Activated T-helper 1 cell treated with Interleukin-2 at 50 U/mL for 16 hours (primary cell): ENCODE results near the gene PTPRM.

ENCODE experiments used
- DNase-seq: peaks from one replicate; pipeline ENCODE4 v3.0.0-alpha.2; 2020; ENCODE audit warnings: low read depth

PTPRM gene

DNA sequence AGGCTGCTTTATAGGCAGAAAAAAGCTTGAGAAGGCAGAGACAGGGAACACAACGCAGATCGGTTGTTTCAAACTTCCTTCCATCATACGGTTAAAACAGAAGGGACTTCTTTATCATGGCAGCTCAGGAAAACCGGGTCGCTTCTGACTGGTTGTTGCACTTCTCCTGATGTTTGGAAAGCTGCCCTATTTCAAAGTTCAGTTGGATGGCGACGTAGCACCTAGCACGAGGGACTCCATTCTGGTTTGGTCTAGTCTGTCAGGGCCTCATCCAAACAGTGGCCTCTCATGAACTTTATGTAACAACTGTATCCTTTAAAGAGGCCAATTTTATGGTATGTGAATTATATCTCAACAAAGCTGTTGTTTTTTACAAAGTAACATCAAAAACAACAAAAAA, 832.0 kb downstream of the PTPRM start:
- DNase-seq = no peak

DNA sequence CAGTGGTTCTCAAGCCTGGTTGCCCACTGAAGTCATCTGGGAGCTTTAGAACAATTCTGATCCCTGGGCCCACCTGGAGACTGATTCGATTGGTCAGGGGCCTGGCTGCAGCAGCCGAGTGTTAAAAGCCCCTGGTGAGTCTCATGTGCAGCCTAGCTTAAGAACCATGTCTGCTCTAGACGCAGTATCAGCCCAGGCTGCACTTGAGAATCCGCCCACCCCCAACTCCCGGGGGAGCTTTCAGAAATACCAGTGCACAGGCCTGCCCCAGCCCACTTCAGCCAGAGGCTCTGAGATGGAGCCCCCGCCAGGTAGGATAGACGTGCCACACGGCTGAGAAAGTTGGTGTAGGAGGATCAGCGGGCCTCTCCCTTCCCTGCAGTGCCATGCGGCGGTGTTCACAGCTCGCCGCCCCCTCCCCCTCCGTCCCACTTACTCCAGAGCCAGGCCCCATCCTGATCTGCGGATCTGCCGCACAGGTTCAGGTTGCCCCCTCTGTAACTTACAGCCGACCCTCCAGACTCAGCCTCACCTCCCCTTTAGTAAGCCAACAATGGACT, 833.2 kb downstream of the PTPRM start:
- DNase-seq = no peak

DNA sequence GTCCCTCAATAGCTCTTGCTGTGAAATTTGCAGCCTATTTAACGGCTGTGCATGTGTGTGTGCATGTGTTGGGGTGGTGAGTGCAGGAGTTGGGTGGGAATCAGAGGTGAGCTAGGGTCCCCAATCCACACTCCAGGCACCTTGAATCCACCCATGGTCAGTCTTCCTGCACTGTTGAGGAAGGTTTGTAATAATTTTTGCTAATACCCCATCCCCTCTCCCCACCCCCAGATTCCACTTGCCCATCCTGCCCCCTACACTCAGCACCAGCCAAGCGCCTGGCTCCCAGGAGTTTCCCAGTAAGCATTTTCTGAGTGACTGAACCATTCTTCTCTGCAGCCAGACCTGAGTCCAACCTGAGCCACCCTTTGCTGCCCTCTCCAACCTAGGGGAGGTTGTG, 833.7 kb downstream of the PTPRM start:
- DNase-seq = no peak

DNA sequence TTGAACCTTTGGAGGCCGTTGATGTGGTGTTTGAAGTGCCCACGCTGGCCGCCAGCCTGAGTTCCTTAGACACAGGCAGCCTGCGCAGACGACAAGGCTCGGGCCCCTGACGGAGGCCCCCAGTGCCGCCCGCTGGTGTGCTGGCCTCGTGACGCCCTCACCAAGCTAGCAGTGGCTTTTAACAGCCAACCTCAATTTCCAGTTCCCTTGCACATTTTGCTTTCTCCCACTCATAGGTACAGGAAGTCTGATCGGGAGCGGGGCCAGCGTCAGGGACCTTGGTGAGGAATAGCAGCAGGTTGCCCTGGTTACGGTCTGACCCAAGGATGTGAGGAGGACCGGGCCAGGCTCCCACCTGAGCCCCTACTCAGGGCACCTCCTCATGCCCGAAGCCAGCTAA, 834.5 kb downstream of the PTPRM start:
- DNase-seq = no peak

- DNase-seq = no peak
Observed at GRCh38 chr18:8402237-8402636, 835.1 kb downstream of the PTPRM start.

GRCh38 chr18:8403713-8404112, 836.6 kb downstream of the PTPRM start:
- no peak for DNase-seq

DNA sequence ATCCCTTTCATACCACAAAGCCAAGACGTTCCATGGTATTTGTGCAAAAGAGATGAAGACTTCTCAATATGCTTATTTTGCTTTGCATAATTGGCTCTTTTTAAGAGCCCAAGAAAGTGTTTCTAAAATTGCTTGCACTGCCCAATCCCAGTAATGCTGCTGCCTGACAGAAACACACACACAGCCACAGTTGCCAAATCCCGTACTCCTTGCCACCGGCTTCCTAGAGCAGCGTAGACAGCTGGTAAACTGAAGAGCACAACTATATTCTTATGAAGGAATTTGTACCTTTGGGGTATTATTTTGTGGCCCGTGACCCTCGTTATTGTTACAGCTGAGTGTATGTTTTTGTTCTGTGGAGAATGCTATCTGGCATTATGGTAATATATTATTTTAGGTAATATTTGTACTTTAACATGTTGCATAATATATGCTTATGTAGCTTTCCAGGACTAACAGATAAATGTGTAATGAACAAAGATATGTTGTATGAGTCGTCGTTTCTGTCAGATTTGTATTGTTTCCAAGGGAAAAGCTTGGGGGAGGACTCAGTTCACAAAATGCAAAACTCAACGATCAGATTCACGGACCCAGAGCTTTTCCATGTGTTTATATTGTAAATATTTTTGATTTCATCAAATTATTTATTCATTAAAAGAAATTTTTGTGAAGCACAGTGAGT, 839.2 kb downstream of the PTPRM start:
- no peak for DNase-seq

DNA sequence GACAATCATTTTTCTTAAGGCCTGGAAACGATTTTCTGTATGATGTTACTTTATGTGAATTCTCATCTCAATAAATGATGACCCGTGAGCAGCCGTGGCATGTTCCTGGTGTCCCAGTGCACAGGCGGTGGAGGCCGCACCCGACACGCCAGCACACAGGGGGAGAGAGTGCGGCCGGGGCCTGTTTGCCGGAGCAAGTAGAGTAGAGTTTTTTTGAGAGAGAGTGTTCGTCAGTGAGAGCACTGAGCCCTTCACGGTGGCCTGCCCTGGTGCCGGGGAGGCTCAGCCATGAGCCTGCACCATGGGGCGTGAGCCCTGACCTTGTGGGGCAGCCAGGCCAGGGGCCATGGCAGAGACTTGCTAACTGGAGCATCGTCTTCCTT, 839.7 kb downstream of the PTPRM start:
- no peak for DNase-seq

- DNase-seq = no peak
Observed at GRCh38 chr18:8409151-8409550, 842.0 kb downstream of the PTPRM start.

- DNase-seq = no peak
Observed at GRCh38 chr18:8411492-8411891, 844.4 kb downstream of the PTPRM start.

- DNase-seq = no peak
Observed at GRCh38 chr18:8412117-8412516, 845.0 kb downstream of the PTPRM start.

- DNase-seq = no peak
Observed at GRCh38 chr18:8413189-8413588, 846.1 kb downstream of the PTPRM start.

- DNase-seq = no peak
Observed at GRCh38 chr18:8413751-8414150, 846.6 kb downstream of the PTPRM start.

DNA sequence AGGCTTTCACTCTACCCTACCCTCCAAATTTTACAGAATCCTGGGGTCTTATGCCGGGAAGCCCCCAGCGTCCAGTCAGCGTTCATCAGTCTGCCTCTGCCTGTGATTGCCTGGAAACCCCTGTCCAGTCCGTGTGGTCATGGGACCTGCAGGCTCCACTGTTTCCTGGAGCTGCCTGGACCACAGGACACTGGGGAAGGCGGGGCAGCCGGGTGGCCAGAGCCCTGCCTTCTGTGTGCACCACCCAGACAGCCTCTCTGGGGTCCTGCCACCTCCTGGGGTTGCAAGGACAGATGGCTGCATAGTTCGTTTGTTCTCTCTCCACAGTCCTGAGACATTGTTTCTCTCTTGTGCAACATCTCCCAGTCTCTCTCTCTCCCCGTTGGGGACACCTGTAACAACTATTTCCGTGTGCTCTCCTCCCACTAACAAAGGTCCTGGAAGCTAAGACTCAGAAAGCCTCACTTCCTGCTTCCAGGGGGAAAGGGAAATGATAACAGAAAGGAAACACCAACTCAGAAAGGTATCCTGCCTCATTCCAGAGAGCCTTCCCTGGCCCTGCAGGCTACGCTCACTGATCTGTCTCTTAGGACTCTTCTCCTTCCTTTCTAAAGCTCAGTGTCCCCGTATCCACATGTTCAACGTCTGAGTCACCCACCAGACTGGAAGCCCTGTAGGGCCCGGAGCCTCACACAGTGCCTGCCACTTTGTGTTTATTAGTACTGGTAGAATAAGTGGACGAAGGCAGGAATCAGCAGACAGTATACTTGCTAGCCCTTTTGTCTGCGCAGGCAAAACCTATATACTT, 849.3 kb downstream of the PTPRM start:
- DNase-seq = no peak

GRCh38 chr18:8422391-8422790, 855.3 kb downstream of the PTPRM start:
- no peak for DNase-seq

DNA sequence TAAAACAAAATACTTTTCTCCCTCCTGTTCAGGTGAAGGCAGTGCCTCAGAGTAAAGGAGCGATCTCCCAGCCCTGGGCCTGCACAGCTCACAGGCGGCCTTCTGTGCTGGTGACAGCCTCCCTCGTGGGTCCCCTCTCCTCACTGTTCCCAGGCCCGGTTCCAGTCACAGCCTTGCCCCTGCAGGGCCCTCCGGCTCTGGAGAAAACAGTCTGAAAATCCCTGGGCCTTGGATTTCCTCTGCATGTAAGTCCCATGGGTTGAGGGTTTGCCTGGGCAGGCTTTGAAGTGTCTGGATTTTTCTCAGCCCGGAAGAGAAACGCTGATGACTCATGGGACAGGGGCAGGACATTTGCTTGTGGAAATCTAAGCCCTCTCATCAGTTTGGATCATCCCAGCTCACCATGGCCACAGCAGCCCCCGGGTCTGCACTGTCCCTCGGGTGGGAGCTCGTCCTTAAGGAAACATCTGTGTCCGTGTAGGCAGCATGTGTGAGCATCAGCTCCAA, 856.0 kb downstream of the PTPRM start:
- DNase-seq = no peak

DNA sequence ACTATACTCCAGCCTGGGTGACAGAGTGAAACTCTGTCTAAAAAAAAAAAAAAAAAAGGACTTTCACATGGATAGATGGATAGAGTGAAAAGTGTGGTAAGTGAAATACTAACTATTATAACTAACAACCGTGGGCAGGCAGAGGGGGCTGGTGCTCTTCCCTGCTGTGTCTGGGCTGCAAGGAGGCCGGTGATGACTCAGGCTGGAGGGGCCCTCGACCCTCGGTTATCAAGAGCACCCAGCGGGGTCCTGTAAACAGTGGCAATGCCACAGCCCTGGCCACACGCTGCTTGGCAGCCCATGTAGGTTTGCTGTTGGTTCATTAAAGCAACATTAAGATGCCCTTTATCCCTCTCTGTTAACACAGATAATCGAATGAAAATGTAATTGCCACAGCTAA, 857.4 kb downstream of the PTPRM start:
- DNase-seq = no peak

DNA sequence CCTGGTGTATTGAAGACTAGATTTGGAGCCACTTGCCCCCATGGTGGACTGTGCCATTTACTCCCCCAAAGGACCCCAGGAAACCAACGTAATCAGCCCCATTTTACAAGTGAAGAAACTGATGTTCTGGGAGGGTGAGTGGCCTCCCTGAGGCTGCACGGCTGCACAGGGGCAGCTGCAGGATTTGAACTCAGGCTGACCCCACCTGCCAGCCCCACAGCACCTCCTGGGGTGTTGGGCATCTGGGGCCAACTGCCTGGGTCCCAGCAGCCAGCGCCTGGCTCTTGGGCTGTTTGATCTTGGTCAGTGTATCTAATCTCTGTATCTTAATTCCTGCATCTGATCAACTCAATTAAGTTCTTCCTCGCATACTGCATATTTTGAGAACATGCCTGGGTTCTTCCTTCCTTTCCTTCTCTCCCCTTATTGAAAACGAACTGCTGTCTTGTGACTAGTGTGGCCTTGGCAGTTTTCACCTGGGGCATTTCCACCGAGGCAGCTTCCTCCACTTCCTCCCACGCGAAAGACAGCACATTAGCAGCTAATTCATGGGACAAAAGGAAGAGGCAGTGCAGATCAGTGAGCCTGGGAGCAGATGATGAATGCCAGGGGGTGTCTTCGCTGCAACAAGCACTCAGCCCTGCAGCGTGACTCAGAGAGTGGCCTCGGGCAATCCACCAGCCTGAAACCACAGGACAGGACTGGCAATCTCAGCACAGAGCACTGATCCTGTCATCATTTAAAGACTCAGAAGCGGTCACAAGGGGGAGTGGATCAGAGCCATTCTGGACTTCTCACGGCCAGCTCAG, 858.0 kb downstream of the PTPRM start:
- DNase-seq = no peak

GRCh38 chr18:8426401-8426800, 859.3 kb downstream of the PTPRM start:
- DNase-seq = no peak

- DNase-seq = no peak
Observed at GRCh38 chr18:8427339-8427738, 860.2 kb downstream of the PTPRM start.

- no peak for DNase-seq
Observed at GRCh38 chr18:8428951-8429350, 861.8 kb downstream of the PTPRM start.

GRCh38 chr18:8431036-8431435, 863.9 kb downstream of the PTPRM start:
- DNase-seq = no peak
